Measurements from ENCODE around the gene CCDC8.

DNA sequence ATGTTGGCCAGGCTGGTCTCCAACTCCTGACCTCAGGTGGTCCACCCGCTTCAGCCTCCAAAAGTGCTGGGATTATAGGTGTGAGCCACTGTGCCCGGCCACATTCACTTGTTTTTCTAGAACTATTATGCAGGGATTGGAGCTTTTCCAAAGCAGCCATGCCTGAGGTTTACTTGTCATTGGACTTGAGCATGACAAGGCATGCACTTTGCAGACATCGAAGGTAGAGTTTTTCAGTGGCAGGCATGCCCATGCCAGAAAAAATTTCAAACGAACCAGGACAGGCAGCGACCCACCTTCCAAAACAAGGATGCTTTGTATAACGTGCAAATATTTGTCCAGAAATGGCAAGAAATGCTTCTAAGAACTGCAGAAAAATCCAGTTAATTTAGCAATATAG, 40.3 kb upstream of the CCDC8 start:
- TF ChIP-seq, protein P1, sequence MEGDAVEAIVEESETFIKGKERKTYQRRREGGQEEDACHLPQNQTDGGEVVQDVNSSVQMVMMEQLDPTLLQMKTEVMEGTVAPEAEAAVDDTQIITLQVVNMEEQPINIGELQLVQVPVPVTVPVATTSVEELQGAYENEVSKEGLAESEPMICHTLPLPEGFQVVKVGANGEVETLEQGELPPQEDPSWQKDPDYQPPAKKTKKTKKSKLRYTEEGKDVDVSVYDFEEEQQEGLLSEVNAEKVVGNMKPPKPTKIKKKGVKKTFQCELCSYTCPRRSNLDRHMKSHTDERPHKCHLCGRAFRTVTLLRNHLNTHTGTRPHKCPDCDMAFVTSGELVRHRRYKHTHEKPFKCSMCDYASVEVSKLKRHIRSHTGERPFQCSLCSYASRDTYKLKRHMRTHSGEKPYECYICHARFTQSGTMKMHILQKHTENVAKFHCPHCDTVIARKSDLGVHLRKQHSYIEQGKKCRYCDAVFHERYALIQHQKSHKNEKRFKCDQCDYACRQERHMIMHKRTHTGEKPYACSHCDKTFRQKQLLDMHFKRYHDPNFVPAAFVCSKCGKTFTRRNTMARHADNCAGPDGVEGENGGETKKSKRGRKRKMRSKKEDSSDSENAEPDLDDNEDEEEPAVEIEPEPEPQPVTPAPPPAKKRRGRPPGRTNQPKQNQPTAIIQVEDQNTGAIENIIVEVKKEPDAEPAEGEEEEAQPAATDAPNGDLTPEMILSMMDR (conservative IDR thresholded peaks at IDR 0.05 in 1 of 2, IDR thresholded peaks at IDR 0.05 in 1 of 2; ENCODE audit: extremely low read depth in 1 of 2, insufficient read depth in 1 of 2, low read depth in 1 of 2, low read length in 2 of 2), result no peak
- no peak for TF ChIP-seq EZH2 (IDR thresholded peaks at IDR 0.05; ENCODE audit: borderline replicate concordance, low read length)
